Measurements from ENCODE around the gene SNX13. TPM values are rescaled to one million over a fixed set of nuclear protein-coding genes. Genes with fewer than 3 reads are reported as not detected.

The SNX13 gene
- total and polyA plus RNA-seq, 7 donors = 9.6 to 80.9 (median 43.8) TPM

GRCh38 chr7:17832242-17832641, 108.1 kb downstream of the SNX13 start:
- no peaks in the 10 kb centered on the region for H3K9me3 ChIP-seq
- intact Hi-C loops (cut with DNase I) = no loop called here
- no peaks in the 10 kb centered on the region for H3K4me1 ChIP-seq
- no peak for DNase-seq
- H3K27ac ChIP-seq = no peak overlapping the region
- no peak for TF ChIP-seq POLR2AphosphoS5 (IDR thresholded peaks at IDR 0.05)
- no peak for TF ChIP-seq CTCF (IDR thresholded peaks at IDR 0.05)
- no peak for TF ChIP-seq EP300 (IDR thresholded peaks at IDR 0.05)
- TF ChIP-seq POLR2A (IDR thresholded peaks at IDR 0.05) = no peak
- WGBS, 2 donors = 80 to 88% methylated on average over 1 of the region's 1 CpG
- H3K36me3 ChIP-seq = peaks cover 0 to 36% (median 0%) of the 10 kb centered on the region in 4 donors
- no peak overlapping the region for H3K4me3 ChIP-seq
- no peaks in the 10 kb centered on the region for H3K27me3 ChIP-seq

GRCh38 chr7:17830206-17830605, 110.1 kb downstream of the SNX13 start:
- H3K9me3 ChIP-seq = no peaks in the 10 kb centered on the region
- peaks cover 0 to 23% (median 0%) of the 10 kb centered on the region in 4 donors for H3K36me3 ChIP-seq
- H3K4me3 ChIP-seq = no peak overlapping the region
- intact Hi-C loops (cut with DNase I) = no loop called here
- H3K27me3 ChIP-seq = no peaks in the 10 kb centered on the region
- DNase-seq = no peak
- no peak overlapping the region for H3K27ac ChIP-seq
- 75 to 83% methylated on average over 1 of the region's 1 CpG for WGBS, 2 donors
- TF ChIP-seq CTCF (IDR thresholded peaks at IDR 0.05) = no peak
- TF ChIP-seq POLR2AphosphoS5 (IDR thresholded peaks at IDR 0.05) = no peak
- no peak for TF ChIP-seq POLR2A (IDR thresholded peaks at IDR 0.05)
- no peak for TF ChIP-seq EP300 (IDR thresholded peaks at IDR 0.05)
- no peaks in the 10 kb centered on the region for H3K4me1 ChIP-seq

DNA sequence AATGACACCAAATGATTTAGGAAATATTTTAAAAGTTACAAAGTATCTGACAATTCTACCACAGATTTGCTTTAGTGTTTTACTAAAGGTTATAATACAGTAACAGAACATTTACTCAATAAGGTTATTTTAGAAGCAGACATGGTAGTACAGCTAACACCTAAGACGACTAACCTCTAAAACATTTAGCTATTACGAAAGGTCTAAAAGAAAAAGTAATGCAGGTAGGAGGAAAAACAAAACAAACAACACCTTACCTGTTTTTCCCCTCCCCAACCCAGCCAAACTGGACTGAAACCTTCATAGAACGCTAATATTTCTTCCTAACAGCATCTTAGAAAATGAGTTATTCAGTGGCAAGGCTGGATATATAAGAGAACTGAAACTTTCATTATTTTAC, 111.3 kb downstream of the SNX13 start:
- no peaks in the 10 kb centered on the region for H3K27me3 ChIP-seq
- H3K27ac ChIP-seq = no peak overlapping the region
- H3K36me3 ChIP-seq = peaks cover 0 to 16% (median 0%) of the 10 kb centered on the region in 4 donors
- TF ChIP-seq EP300 (IDR thresholded peaks at IDR 0.05) (no peak), POLR2A (IDR thresholded peaks at IDR 0.05) (no peak), POLR2AphosphoS5 (IDR thresholded peaks at IDR 0.05) (no peak), CTCF (IDR thresholded peaks at IDR 0.05) (no peak)
- WGBS, 2 donors = 95 to 98% methylated on average over 3 of the region's 3 CpGs
- intact Hi-C loops (cut with DNase I) = no loop called here
- DNase-seq = no peak
- no peaks in the 10 kb centered on the region for H3K9me3 ChIP-seq
- no peaks in the 10 kb centered on the region for H3K4me1 ChIP-seq
- H3K4me3 ChIP-seq = no peak overlapping the region

GRCh38 chr7:17822547-17823173, 117.6 kb downstream of the SNX13 start:
- H3K4me3 ChIP-seq = no peak overlapping the region
- DNase-seq = no peak
- no peaks in the 10 kb centered on the region for H3K4me1 ChIP-seq
- 82 to 90% methylated on average over 3 of the region's 3 CpGs for WGBS, 2 donors
- TF ChIP-seq POLR2A (IDR thresholded peaks at IDR 0.05) = no peak
- no peak for TF ChIP-seq EP300 (IDR thresholded peaks at IDR 0.05)
- no peak for TF ChIP-seq POLR2AphosphoS5 (IDR thresholded peaks at IDR 0.05)
- TF ChIP-seq CTCF (IDR thresholded peaks at IDR 0.05) = no peak
- peaks cover 0 to 18% (median 0%) of the 10 kb centered on the region in 4 donors for H3K36me3 ChIP-seq
- no peak overlapping the region for H3K27ac ChIP-seq
- no peaks in the 10 kb centered on the region for H3K27me3 ChIP-seq
- no peaks in the 10 kb centered on the region for H3K9me3 ChIP-seq
- intact Hi-C loops (cut with DNase I) = no loop called here

- TF ChIP-seq CTCF (IDR thresholded peaks at IDR 0.05) (no peak), POLR2AphosphoS5 (IDR thresholded peaks at IDR 0.05) (no peak), EP300 (IDR thresholded peaks at IDR 0.05) (no peak), POLR2A (IDR thresholded peaks at IDR 0.05) (no peak)
- 77 to 90% methylated on average over 3 of the region's 3 CpGs for WGBS, 2 donors
- Histone ChIP-seq H3K4me3 (no peak overlapping the region), H3K27me3 (no peaks in the 10 kb centered on the region), H3K36me3 (peaks cover 0 to 53% (median 5%) of the 10 kb centered on the region in 4 donors), H3K4me1 (no peaks in the 10 kb centered on the region), H3K9me3 (peaks cover 0 to 5% (median under 1%) of the 10 kb centered on the region in 4 donors), H3K27ac (no peak overlapping the region)
- DNase-seq = no peak
- intact Hi-C loops (cut with DNase I) = no loop called here
Measured at GRCh38 chr7:17816903-17817302, 123.4 kb downstream of the SNX13 start.

Measured in sigmoid colon (tissue), 7 donors.